NCI-H446 treated with DMSO at 0.1 percent for 48 hours (cell line): ENCODE measurements around the gene BABAM1.

ENCODE experiments used
- DNase-seq: peaks from one replicate; lab custom pipeline; 2025; lab: John Stamatoyannopoulos, UW

Gene BABAM1

DNA sequence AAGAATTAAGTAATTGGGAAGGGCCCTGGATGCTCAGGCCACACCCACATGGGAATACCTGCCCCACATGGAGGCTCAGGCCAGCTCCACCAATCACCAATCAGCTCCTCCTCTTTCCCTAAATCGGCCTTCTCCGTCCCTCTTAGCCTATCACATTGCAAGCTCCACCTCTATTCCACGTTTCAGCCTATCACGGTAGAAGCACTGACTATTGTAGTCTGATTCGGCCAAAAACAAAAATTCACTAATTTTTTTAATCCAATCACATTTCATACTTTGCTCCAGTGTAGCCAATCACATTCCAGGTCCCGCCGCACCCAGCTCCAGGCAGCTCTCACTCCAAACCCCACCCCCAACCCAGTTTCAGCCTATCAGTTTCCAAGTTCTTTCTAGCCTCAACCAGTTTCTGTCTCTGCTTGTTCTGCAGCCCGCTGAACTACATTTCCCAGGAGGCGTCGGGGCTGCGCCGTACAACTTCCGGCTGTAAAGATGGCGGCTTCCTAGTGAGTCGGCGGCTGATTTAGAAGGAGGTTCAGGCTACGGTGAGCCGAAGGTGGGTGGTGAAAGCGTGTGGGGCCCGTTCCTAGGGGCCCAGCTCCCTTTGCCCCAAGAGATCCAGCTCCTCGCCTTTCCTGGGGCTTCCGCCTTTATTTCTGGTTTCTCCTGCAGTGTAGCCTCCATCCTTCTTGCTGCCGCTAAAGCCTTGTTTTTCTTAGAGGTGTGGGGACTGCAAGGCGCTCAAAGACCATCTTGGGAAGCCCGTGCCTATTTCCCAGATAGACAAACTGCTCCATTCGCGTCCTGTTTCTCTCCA lies at the start of gene BABAM1:
BABAM1 (plus strand) TSS at position 469 of the 814 bp plus-strand sequence. CDS start 1,364 bp downstream, outside the sequence.
- peak; percentile 99 for DNase-seq

GRCh38 chr19:17219286-17219685 lies 48.0 kb upstream of the BABAM1 start:
- no peak for DNase-seq

GRCh38 chr19:17220207-17220758 lies 47.0 kb upstream of the BABAM1 start:
- DNase-seq = no peak

- DNase-seq = no peak
Measured at GRCh38 chr19:17225053-17225452, 42.2 kb upstream of the BABAM1 start.

- DNase-seq = peak; percentile 96
Measured at GRCh38 chr19:17226002-17226933, 41.0 kb upstream of the BABAM1 start, which contains the start of gene OCEL1. Gene OCEL1 (plus strand): TSS chr19:17226226. CDS start chr19:17226248, 22 bp downstream.

DNA sequence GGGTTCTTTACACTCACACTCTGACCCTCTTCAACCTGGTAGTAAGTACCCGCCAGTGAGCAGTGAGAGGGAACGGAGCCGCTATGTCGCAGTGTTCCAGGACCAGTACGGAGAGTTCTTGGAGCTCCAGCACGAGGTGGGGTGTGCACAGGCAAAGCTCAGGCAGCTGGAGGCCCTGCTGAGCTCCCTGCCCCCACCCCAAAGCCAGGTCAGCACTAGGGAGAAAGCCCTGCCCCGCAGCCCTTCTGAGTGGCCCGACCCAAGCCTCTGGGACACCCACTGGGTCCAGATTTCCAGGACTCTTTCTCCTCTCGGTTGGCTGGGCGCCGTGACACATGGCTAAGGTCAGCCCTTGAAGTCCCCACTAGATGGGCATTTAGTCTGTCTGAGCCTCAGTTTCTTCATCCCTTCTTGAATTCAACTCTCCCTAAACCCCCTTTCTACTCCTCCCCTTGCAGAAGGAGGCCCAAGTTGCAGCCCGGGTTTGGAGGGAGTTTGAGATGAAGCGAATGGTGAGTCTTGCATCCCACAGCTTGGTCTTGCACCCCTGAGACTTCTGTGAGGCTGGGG lies 39.4 kb upstream of the BABAM1 start:
- DNase-seq = no peak

DNA sequence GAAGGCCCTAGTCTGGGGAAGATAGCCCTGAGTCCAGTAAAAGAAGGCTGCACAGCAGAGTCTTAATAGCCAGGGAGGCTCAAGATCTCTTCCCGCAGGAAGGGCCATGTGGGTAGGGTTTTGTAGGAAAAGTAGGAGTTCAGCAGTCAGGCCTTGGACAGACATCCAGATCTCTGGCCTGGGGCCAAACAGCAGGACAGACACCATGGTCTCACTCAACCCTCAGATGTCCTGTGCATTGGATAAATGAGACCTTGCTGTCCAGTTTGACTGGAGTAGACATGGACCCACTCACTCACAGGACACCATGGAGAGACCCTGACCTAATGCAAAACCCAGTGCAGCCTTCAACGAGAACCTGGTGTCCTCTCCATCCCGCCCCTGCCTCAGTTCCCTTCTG lies 37.4 kb upstream of the BABAM1 start:
- DNase-seq = no peak

GRCh38 chr19:17232258-17232657 lies 35.0 kb upstream of the BABAM1 start:
- no peak for DNase-seq

DNA sequence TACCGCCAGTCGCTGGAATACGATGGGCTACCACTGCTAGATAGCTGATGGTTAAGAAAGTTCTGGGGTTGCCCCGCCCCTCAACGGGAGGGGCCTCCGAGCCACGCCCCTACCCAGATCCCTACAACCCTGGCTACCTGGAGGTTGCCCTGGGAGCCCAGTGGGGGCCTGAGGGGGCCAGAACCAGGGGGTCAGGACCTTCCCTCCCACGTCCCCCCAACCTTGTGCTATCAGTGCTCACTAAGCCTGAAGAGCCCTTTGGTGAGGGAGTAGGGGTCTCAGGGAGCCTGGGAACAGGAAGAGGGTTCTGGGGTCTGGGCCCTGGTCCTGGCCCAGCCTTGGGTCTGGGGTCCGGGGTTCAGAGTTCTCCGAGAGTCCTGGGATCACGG lies 32.3 kb upstream of the BABAM1 start:
- DNase-seq = no peak

- peak; percentile 35 for DNase-seq
Measured at GRCh38 chr19:17235300-17235970, 31.8 kb upstream of the BABAM1 start.

DNA sequence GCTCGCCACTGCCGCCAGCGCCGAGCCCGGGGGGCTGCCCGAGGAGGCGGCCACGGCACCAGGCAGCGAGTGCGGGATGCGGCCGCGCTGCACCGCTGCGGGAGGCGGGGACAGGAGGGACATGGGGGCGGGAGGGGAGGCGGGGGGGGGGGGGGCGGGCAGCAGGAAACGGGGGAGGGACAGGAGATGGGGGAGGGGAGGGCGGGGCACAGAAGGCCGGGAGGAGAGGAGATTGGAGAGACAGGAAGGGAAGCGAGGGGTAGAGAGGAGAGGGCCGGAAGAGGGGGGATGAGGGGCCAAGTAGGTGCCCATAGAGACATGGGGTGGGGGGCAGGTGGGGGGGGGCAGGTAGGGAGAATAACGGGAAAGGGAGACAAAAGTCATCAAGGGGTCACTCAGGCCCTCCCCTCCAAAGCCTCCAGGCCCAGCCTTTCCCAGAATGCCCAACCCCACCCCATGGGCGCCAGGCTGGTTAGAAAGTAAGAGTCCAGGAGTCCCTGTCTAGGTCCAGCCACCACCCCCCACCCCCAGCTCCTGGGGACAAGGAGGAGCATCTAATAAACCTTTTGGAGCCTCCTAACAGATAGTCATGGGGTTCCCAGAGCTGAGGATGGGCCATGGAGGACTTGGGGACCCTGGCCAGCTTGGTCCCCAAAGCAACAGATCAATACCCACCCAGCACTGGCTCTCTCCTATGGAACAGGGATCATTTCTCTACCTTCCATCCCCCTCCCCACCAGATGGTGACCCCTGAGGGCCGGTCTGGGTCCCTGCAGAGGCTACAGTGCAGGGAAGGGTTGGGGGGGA lies 31.1 kb upstream of the BABAM1 start:
- no peak for DNase-seq

DNA sequence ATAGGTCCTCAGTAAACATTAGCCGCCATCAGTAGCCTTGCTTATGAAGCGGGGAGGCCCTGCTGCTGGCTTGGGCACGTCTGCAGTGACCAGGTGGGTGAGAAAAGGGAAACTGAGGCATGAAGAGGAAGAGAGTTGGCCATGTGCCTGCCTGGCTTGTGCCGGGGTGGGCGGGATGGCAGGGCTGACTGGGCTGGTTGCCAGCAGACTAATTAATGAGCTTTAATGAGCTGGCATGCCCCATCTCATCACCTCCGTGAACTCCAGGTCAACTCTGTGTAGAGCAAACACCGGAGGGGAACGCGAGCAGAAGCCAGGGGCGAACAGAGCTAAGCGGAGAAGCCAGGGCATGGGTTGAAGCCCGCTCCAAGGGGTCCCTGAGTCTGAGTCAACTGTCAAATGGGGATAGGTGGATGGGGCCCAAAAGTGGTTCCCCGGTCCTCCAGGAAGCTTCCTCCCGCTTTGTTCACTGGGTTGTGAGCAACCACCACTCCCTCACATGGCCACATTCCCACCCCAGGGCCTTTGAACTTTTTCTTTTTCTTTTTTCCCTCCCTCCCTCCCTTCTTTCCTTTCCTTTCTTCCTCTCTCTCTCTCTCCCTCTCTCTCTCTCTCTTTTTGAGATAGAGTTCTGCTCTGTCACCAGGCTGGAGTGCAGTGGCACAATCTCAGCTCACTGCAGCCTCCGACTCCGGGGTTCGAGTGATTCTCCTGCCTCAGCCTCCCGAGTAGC lies 30.3 kb upstream of the BABAM1 start:
- DNase-seq = no peak

- DNase-seq = no peak
Measured at GRCh38 chr19:17237747-17238706, 29.2 kb upstream of the BABAM1 start.

DNA sequence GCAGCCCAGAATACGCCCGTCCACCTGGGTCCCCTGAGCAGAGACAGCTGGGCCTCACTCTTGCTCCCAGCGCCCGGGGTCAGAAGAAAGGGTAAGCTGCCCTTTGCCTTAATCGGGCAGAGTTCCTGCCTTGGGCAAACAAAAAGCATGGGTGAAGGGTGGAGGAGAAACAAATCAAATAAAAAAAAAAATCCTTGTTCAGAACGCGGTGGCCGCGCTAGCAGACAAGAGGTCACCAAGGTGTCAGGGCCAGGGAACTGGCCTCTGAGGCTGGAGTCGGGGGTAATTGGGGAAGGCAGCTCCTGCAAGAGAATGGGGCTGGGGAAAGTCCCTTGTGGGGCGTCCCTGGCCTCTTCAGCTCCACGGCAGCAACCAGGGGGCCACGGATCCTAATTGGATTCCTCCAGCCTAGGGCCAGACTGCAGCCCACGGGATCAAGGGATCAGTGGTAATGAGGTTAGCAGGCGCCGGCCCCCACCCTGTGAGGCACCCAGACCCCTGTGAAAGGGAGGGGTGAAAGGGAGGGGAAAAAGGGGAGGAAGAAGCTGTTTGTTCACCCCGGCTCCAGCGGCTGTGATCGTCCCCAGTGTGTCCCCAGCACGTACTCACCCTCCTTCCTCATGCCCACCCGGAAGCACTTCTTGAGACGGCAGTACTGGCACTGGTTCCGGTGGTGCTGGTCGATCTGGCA lies 27.0 kb upstream of the BABAM1 start:
- DNase-seq = no peak

DNA sequence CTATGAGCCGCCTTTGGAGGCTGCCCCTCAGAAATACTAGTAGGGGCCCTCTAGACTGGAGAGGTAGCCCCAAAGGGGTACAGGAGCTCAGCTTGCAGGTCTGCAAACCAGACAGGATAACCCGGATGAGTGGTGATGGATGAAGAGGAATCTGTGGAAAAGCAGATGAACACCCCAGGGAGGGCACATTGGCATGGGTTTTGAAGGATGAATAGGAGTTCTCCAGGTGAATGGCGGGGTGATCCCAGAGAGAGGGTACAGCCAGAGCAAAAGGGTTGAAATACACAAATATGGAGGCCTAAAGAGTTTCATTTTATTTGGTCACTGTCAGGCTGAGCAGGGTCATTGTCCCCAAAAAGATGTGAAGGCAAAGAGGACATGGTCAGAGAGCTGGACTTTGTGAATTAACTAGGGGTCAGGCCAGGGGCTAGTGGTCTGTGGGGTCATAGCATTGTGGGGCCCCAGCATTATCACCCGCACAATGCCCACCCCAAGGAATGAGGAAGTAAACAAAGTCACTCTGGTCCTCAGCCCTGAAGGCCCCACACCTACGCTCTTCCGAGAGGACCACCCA lies 26.3 kb upstream of the BABAM1 start:
- DNase-seq = no peak

GRCh38 chr19:17242431-17243208 lies 24.6 kb upstream of the BABAM1 start:
- DNase-seq = no peak

- DNase-seq = no peak
Measured at GRCh38 chr19:17243211-17243829, 23.9 kb upstream of the BABAM1 start.
